SJSA1 (cell line): ENCODE measurements around the gene MSX1. TPM values are rescaled to one million over a fixed set of nuclear protein-coding genes. Genes with fewer than 3 reads are reported as not detected.
A peak's percentile ranks its signal among the peaks of the same experiment; 100 is the strongest.
"Not testable (repeated sequence)": the region's sequence is repeated elsewhere in the genome, so short reads cannot be mapped to it uniquely, and the experiment has no call there.

Source experiments
- DNase-seq, 2 experiments: peaks; one replicate each; pipeline ENCODE4 v3.0.0-alpha.2; 2015 to 2020; ENCODE audit warnings: low spot score in 2 of 2, low read depth in 1 of 2
- H3K27ac ChIP-seq: fragments of 250-450 bp; sonication (Bioruptor Pico); 2 replicates; pipeline ENCODE4 v1.5.1; 2020; ENCODE audit warnings: mild to moderate bottlenecking, moderate library complexity
- H3K27me3 ChIP-seq: fragments of 250-450 bp; sonication (Bioruptor Pico); replicated peaks from 2 replicates; pipeline ENCODE4 v1.5.1; 2020; ENCODE audit warnings: mild to moderate bottlenecking, moderate library complexity
- H3K36me3 ChIP-seq: fragments of 250-450 bp; sonication (Bioruptor Pico); 2 replicates; pipeline ENCODE4 v1.5.1; 2020; ENCODE audit warnings: mild to moderate bottlenecking
- H3K4me1 ChIP-seq: fragments of 250-450 bp; sonication (Bioruptor Pico); replicated peaks from 2 replicates; pipeline ENCODE4 v1.6.1; 2021; ENCODE audit warnings: mild to moderate bottlenecking
- H3K4me3 ChIP-seq: fragments of 250-450 bp; sonication (Bioruptor Pico); 2 replicates; pipeline ENCODE4 v1.5.1; 2020; ENCODE audit warnings: mild to moderate bottlenecking
- H3K9me3 ChIP-seq: fragments of 250-450 bp; sonication (Bioruptor Pico); replicated peaks from 2 replicates; pipeline ENCODE4 v1.5.1; 2020; ENCODE audit warnings: mild to moderate bottlenecking
- total RNA-seq: library from RNA; depleted of rRNA; stranded (reverse); fragments of >200 nt; shearing (Covaris generic); gene quantifications from 2 replicates; pipeline ENCODE4 v1.2.3, GENCODE V29; 2014; rRNA removed

Gene MSX1
- 10.9 and 11.9 TPM in 2 replicates for total RNA-seq

DNA sequence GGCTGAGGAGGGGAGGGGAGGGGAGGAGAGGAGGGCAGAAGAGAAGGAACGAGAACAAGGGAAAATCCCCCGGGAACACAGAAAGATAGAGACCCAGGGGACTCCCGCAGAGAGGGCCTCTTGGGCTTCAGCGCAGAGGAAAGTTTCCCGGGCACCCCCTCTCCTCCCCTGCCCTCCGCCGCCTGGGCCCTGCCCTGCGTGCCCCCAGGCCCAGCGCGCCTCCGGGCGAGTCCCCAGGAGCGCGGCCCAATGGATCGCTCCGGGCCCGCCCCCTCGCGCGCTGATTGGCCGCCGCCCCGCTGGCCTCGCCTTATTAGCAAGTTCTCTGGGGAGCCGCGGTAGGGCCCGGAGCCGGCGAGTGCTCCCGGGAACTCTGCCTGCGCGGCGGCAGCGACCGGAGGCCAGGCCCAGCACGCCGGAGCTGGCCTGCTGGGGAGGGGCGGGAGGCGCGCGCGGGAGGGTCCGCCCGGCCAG lies at the start of gene MSX1:
Gene MSX1 (plus strand): TSS at position 341 of the 474 bp plus-strand sequence. CDS start 235 bp downstream, outside the sequence.
- no peaks in the 10 kb centered on the region for H3K36me3 ChIP-seq
- no peak within 1 kb of the TSS for H3K27ac ChIP-seq
- peak within 1 kb of the TSS; percentile 84 for H3K4me3 ChIP-seq
- peak; percentile 72 to 75 for DNase-seq
- 0 out of 2 replicates have a peak, but pooled peaks cover 4% of the 10 kb centered on the region for H3K4me1 ChIP-seq
- H3K27me3 ChIP-seq = no peaks in the 10 kb centered on the region
- H3K9me3 ChIP-seq = no peaks in the 10 kb centered on the region

DNA sequence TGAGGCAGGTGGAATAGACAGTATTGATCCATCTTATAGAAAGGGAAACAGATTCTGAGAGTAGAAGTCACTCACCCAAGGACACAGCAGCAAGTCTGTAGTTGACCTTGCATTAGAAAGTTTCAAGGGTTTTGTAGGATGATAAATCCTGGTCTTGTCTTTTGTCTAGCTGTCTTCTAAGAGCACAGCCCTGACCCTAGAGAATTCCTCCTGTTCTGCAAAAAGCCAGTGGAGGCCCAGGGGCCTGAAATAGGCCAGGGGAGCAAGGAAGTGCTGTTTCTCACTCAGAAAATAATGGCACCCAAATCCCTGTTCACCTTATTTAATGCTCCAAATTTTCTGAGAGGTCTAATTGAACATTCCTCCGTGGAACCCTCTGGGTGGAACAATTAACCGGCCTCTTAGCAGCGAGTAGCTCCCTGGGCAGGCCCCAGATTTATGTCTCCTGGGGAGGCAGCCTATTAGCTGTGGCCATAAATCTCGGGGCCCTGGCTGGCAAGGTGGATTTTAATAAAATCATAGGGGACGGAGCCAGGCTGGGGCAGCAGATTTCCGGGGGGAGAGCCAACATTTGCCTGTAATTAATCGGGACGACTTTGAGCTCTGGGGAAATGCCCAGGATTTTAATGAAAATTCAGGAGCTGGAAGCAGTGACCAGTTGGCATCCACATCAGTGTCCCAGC lies 49.2 kb upstream of the MSX1 start:
- no peaks in the 10 kb centered on the region for H3K36me3 ChIP-seq
- H3K9me3 ChIP-seq = no peaks in the 10 kb centered on the region
- no peaks in the 10 kb centered on the region for H3K27me3 ChIP-seq
- H3K27ac ChIP-seq = no peak overlapping the region
- no peaks in the 10 kb centered on the region for H3K4me1 ChIP-seq
- no peak for DNase-seq
- no peak overlapping the region for H3K4me3 ChIP-seq

DNA sequence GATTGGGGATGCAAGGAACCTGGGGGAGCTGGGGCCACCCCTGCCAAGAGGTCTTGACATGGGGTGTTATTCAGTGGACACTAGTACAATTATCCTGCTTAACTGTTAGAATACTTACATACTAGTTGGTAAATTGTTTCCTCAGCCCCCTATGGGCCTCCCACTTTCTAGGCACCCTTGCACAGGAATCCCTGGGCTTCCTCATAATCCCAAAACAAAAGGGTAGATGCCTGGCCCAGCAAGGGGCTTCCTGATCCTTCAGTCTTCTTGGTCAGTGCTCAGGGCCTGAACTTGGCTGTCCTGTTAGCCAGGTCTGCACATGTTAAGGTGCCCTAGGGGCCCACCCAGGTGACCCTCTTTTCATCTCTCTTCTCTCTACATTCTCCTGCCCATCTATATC lies 48.7 kb upstream of the MSX1 start:
- H3K27me3 ChIP-seq = no peaks in the 10 kb centered on the region
- no peaks in the 10 kb centered on the region for H3K9me3 ChIP-seq
- no peaks in the 10 kb centered on the region for H3K4me1 ChIP-seq
- no peak overlapping the region for H3K4me3 ChIP-seq
- H3K27ac ChIP-seq = no peak overlapping the region
- no peaks in the 10 kb centered on the region for H3K36me3 ChIP-seq
- DNase-seq = no peak

DNA sequence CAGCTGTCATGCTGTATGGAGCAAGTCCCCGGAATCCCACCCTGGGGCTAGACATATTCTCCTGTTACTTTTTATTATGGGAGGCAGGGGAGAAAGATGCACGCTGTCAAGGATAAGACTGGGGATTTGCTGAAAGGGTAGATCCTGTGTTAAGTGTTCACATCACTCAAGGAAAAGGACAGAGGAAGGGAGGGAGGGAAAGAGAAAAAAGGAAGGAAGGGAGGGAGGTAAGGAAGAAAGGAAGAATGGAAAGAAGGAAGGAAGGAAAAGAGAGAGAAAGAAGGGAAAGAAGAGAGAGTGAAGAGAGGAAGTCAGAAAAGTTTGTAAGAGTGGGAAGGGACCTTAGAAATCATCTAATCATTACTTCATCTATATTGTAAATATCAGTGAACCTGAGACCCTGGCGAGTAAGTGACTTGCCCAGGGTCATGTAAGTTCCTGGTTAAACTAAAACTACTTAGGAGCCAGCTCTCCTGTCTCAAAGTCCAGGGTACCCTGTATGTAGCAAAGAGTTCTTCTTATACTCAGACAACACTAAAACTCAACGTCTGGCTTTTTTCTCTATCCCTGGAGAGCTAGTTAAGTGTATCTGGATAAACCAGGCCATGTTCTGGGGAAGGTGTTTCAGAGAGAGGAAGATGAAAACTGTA lies 47.2 kb upstream of the MSX1 start:
- Histone ChIP-seq H3K4me1 (no peaks in the 10 kb centered on the region), H3K4me3 (no peak overlapping the region), H3K27ac (no peak overlapping the region), H3K27me3 (no peaks in the 10 kb centered on the region), H3K36me3 (no peaks in the 10 kb centered on the region), H3K9me3 (no peaks in the 10 kb centered on the region)
- no peak for DNase-seq

GRCh38 chr4:4818415-4819212 lies 40.9 kb upstream of the MSX1 start:
- H3K9me3 ChIP-seq = no peaks in the 10 kb centered on the region
- no peak for DNase-seq
- H3K4me1 ChIP-seq = no peaks in the 10 kb centered on the region
- H3K27me3 ChIP-seq = no peaks in the 10 kb centered on the region
- H3K36me3 ChIP-seq = no peaks in the 10 kb centered on the region
- H3K4me3 ChIP-seq = no peak overlapping the region
- no peak overlapping the region for H3K27ac ChIP-seq

DNA sequence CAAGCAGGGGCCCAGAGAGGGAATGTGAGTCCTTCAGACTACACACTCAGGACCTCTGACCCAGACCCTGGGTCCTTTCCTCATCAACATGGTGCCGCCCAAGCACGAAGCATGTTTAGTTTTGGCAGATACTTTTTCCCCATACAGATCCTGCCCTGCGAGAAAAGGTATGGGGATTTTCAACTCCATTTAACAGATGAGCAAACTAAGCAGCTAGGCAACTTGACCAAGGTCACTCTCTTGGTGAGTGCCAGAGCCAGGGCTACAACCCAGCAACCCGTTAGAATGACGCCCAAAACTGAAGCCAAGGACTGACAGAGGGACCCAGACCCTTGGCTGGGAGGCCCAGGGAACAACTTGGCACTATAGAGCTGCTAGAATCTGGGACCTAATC lies 40.3 kb upstream of the MSX1 start:
- no peak for DNase-seq
- H3K9me3 ChIP-seq = no peaks in the 10 kb centered on the region
- H3K4me1 ChIP-seq = no peaks in the 10 kb centered on the region
- no peaks in the 10 kb centered on the region for H3K36me3 ChIP-seq
- no peak overlapping the region for H3K27ac ChIP-seq
- H3K4me3 ChIP-seq = no peak overlapping the region
- no peaks in the 10 kb centered on the region for H3K27me3 ChIP-seq

DNA sequence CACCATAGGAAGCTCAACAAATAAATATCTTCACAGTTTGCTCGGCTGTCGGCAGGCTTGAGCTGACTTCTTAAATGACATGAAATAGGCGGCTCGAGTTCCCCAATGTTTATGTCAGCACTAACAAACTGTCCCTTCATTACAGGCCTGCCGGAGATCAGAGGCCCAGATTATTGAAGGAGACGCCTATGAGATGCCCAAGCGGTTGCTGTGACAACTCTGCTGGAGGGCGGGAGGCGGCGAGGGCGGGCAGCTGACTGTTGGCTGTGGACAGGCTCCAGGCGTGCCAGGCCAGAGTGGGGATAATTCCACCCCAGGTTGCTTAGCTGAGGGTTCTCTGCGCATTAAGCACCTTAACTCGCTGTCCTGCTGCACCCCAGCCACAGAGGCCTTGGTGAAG lies 39.2 kb upstream of the MSX1 start:
- H3K9me3 ChIP-seq = no peaks in the 10 kb centered on the region
- no peak overlapping the region for H3K4me3 ChIP-seq
- no peaks in the 10 kb centered on the region for H3K27me3 ChIP-seq
- no peak for DNase-seq
- H3K27ac ChIP-seq = no peak overlapping the region
- H3K4me1 ChIP-seq = no peaks in the 10 kb centered on the region
- no peaks in the 10 kb centered on the region for H3K36me3 ChIP-seq

GRCh38 chr4:4820739-4821138 lies 38.7 kb upstream of the MSX1 start:
- H3K36me3 ChIP-seq = no peaks in the 10 kb centered on the region
- no peaks in the 10 kb centered on the region for H3K9me3 ChIP-seq

DNA sequence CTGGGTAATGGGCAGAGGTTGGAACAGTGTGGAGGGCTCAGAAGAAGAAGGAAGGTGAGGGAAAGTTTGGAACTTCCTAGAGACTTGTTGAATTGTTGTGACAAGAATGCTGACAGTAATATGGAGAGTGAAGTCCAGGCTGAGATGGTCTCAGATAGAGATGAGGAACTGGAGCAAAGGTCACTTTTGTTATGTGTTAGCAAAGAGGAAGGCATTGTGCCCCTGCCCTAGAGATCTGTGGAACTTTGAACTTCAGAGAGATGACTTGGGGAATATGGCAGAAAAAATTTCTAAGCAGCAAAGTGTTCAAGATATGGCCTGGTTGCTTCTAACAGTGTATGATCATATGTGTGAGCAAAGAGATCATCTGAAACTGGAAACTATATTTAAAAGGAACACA lies 37.9 kb upstream of the MSX1 start:
- no peaks in the 10 kb centered on the region for H3K27me3 ChIP-seq
- H3K4me3 ChIP-seq = no peak overlapping the region
- DNase-seq = no peak
- H3K4me1 ChIP-seq = no peaks in the 10 kb centered on the region
- H3K27ac ChIP-seq = no peak overlapping the region
- H3K36me3 ChIP-seq = no peaks in the 10 kb centered on the region
- no peaks in the 10 kb centered on the region for H3K9me3 ChIP-seq

More at GRCh38 chr4:4820739-4821138, 38.7 kb upstream of the MSX1 start:
- DNase-seq = no peak
- Histone ChIP-seq H3K4me1 (no peaks in the 10 kb centered on the region), H3K4me3 (no peak overlapping the region), H3K27ac (no peak overlapping the region), H3K27me3 (no peaks in the 10 kb centered on the region)

GRCh38 chr4:4822286-4822685 lies 37.2 kb upstream of the MSX1 start:
- not testable (repeated sequence) for H3K27ac ChIP-seq, H3K9me3 ChIP-seq, H3K27me3 ChIP-seq, H3K4me3 ChIP-seq, H3K4me1 ChIP-seq, H3K36me3 ChIP-seq, DNase-seq

DNA sequence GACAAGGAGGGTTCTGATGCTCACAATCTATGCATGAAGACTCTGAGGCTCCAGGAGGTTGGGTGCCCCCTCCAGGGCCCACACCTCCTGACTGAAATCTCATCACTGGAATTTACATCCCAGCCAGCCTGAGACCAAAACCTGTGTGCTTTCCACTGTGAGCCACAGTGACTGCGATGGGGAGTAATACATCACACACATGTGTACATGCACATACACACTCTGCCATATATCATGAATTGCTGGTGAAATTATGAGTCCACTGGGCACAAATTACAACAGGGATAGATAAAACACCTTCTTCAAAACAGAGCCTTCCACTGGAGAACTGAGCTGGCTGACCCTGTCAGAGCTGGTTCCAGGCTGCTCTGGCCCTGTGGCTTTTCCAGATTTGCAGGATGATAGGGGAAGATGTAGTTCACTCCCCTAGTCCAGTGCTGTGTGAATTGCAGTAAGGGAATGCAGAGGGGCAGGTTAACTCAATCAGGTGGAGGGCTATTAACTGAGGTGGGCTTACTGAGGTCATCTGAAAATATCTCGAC lies 35.8 kb upstream of the MSX1 start:
- Histone ChIP-seq H3K9me3 (no peaks in the 10 kb centered on the region), H3K4me1 (no peaks in the 10 kb centered on the region), H3K27me3 (no peaks in the 10 kb centered on the region), H3K36me3 (no peaks in the 10 kb centered on the region), H3K4me3 (no peak overlapping the region), H3K27ac (no peak overlapping the region)
- DNase-seq = no peak

GRCh38 chr4:4824232-4824631 lies 35.2 kb upstream of the MSX1 start:
- Histone ChIP-seq H3K27me3 (no peaks in the 10 kb centered on the region), H3K36me3 (no peaks in the 10 kb centered on the region), H3K4me3 (no peak overlapping the region), H3K27ac (no peak overlapping the region), H3K9me3 (no peaks in the 10 kb centered on the region), H3K4me1 (no peaks in the 10 kb centered on the region)
- DNase-seq = no peak

DNA sequence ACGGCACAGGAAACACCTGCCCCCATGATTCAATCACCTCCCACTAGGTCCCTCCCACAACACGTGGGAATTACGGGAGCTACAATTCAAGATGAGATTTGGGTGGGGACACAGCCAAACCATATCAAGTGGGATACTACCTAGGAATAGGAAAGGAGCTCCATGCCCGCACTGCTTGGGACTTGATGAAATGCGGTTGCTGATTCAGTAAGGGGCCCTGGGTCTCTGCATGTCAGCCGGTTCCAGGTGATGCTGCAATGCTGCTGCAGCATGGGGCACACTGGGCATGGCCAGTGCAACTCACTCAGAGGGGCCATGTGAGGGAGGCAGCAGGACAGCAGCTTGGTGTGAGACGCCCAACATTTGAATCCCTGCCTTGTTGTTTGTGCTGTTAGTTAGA lies 34.0 kb upstream of the MSX1 start:
- Histone ChIP-seq H3K4me1 (no peaks in the 10 kb centered on the region), H3K9me3 (no peaks in the 10 kb centered on the region), H3K4me3 (no peak overlapping the region), H3K27ac (no peak overlapping the region), H3K36me3 (no peaks in the 10 kb centered on the region), H3K27me3 (no peaks in the 10 kb centered on the region)
- no peak for DNase-seq

- no peak for DNase-seq
- no peak overlapping the region for H3K4me3 ChIP-seq
- no peaks in the 10 kb centered on the region for H3K36me3 ChIP-seq
- no peaks in the 10 kb centered on the region for H3K27me3 ChIP-seq
- H3K4me1 ChIP-seq = no peaks in the 10 kb centered on the region
- H3K9me3 ChIP-seq = no peaks in the 10 kb centered on the region
- no peak overlapping the region for H3K27ac ChIP-seq
Observed at GRCh38 chr4:4829837-4830236, 29.6 kb upstream of the MSX1 start.
